GM18868 (cell line): ENCODE results near the gene MZT2A.
"Not testable (repeated sequence)": the region's sequence is repeated elsewhere in the genome, so short reads cannot be mapped to it uniquely, and the experiment has no call there.

ENCODE experiments used
- ATAC-seq: cut with Tn5 transposase; IDR thresholded peaks from one replicate; pipeline ENCODE4 v1.9.1; 2021; ENCODE audit warnings: mild to moderate bottlenecking, moderate library complexity; ENCODE audit not compliant: unreplicated experiment

MZT2A gene

DNA sequence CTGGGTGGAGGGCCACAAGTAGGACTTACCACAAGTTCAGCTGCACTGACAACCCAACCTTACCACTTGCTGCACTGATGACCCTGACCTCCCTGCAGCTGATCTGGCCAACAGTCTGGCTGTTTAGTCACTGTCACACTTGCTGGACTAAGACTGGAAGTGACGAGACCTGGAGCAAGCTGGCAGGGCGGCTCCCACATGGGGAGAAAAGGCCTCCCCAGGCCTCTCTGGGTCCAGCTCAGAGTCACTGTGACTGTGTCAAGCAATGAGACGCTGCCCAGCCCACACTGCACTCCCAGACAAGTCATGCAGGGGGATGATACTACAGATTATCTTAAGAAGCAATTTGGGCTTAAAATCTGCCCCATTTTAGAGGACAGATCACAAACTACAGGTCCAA lies 21.3 kb downstream of the MZT2A start:
- ATAC-seq, result not testable (repeated sequence)

DNA sequence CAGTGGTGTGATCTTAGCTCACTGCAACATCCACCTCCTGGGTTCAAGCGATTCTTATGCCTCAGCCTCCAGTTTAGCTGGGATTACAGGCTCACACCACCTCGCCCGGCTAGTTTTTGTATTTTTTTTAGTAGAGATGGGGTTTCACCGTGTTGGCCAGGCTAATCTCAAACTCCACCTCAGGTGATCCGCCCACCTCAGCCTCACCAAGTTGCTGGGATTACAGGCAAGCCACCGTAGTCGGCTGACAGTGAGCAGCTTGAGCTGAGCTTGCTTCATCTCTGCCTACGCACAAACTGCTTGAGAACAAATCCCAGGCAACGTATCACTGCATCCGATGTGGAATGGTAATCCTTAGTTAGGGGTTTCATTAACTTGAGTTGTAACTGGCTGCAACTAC lies 24.5 kb downstream of the MZT2A start:
- not testable (repeated sequence) for ATAC-seq

DNA sequence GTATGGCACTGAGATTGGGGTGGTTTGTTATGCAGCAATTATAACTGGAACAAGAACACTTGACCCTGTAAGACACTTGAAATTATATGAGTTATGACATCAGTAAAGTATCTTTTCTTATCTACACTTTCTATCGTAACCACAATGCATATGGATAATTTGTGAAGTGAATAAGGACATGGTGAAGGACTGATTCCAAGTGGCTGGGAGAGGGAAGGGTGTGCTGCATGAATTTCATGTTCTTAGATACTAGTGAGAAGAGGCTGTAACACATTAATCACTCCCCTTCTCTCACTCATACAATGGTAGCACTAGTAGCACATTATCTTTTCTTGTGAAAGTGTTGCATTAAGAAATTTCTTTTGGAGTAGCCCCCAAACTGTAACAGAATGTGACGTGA lies 37.3 kb downstream of the MZT2A start:
- not testable (repeated sequence) for ATAC-seq

DNA sequence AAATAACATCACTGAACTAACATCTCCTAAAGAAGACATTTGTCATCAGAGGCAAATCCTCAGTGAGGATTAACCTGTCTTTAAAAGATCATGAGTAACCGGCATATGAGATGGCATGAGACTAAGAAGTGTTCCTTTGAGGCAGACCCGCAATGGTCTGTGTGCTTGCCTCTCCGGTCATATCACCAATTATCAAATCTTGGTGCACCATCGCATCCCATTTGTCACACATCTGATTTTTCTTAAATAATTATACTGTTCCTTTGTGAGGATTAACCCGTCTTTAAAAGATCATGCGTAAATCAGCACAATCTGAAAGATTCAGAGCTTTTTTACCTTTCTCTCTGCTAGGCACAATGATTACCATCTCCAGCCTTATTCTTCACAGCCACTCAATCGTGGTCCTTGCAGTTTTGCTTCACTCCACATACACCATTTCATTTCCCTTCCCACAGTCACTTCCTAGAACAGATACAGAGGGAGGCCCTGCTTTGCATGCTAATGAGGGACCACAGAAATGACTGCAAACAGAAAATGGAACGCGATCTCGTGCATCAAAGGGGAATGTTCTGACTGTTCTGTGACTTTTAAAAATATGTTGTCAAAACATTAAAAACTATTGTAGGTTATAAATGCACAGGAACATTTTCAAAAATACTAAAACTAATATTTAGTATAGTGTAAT lies 40.8 kb downstream of the MZT2A start:
- peak; percentile 86 for ATAC-seq

DNA sequence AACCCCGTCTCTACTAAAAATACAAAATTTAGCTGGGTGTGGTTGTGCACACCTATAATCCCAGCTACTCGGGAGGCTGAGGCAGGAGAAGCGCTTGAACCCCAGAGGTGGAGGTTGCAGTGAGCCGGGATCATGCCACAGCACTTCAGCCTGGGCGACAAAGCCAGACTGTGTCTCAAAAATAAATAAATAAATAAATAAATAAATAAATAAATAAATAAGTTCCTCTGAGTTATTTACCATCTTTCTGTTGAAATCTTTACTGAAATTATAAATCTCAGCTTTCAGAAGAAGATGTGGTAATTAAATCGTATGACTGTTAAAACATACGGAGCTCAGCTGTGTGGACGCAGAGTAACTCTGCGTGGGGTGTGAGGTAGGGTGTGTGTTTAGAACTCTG lies 44.2 kb downstream of the MZT2A start:
- not testable (repeated sequence) for ATAC-seq

DNA sequence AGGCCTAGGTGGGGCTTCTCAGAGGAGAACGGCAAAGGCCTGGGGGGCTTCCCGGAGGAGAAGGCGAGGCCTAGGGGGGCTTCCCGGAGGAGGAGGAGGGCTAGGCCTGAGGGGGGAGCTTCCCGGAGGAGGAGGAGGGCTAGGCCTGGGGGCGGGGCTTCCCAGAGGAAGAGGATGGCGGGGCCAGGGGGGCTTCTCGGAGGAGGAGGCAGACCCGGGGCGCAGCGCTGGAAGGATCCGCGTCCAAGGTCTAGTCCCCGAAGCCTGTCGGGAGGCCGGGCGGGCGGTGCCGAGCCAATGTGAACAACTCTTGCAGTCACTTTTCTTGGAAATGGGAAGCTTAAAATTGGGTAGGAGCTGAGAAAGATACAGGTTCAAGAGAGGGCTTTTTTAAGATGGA lies 46.3 kb downstream of the MZT2A start:
- no peak for ATAC-seq

DNA sequence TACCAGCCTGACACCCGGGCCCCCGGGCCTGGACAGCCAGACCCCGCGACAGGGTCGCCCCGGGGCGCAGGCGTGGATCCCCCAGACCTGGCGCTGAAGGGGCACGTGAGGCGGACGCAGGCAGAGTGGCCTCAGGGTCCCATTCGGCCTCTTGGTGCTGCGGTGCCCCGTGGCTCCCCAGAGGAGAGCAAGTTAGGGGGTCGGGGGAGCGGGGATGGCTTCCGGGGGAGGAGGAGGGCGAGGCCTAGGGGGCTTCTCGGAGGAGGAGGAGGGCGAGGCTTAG lies 46.7 kb downstream of the MZT2A start:
- not testable (repeated sequence) for ATAC-seq

DNA sequence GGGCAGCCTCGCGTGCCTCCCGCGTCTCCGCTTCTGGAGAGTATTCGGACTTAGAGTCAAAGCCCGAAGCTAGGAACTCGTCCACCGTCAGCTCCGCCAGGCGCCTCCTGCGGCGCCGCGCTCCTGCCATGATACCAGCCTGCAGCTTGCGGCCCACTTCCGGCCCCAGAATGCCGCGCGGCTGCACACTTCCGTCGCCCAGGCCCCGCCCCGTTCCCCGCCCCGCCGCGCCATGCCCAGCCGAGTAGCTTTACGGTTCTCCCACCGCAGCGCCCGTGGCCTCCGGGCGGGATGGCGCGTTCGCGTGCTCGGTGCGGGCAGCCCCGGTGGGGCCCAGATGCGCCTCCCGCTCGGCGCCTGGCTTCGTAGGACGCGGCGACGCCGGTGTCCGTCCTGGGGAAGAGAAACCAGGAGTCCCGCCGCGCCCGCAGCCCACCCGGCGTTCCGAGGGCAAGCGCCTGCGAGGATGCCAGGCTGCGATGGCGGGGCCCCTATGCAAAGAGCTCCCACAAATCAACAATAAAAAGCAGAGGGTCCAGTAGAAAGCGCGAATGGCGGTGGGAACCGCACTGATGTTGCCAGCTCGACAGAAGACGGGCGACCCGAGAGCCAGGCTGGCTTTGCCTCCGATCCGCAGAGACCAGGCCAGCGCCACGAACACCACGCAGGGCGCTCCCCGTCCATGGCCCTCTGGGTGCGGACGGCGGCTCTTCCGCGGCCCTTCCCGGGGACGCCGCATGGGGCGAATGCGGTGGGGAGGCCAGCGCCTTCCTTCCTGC lies 47.3 kb downstream of the MZT2A start:
- ATAC-seq, result not testable (repeated sequence)

DNA sequence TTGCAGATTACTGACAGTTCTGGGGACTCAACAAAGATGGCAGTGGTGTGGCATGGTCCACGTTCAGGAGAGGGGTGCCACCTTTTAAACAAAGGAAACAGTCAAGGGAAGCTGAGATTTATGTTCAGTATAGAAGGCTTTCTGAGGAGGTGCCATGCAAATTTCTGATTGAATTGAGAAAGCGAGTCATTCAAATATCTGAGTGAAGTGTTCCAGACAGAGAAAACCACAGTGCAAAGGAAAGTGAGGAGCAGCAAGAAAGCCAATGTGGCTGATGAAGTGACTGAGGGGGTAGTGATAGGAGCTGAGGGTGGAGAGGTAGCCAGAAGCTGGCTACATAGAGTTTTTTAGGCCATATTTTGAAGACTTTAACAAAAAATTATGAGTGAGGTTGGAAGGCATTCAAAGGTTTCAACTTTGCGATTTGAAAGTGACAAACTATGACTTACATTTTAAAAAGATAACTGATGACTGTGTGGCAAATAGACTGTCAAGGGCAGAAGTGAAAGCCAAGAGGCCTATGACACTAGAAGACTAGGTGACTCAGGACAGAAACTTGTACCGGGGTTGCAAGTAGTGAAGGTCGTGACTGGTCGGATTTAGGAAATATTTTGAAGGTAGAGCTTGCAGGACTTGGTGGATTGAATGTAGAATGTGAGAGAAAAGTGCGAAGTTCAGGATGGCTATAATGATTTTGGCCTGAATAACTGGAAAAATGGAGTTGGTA lies 51.3 kb downstream of the MZT2A start:
- peak; percentile 66 for ATAC-seq
